SK-N-SH (cell line): ENCODE measurements around the gene PARD6A. TPM values are rescaled to one million over a fixed set of nuclear protein-coding genes. Genes with fewer than 3 reads are reported as not detected.

Experiments used
- CTCF ChIA-PET: fragments of 300-600, 350-600 bp; formaldehyde crosslinking; extraction: SDS; loops from one replicate; lab custom pipeline; 2021; lab: Yijun Ruan, JAX
- POLR2A ChIA-PET: fragments of 350-600 bp; sonication (Branson Sonifier 250); formaldehyde crosslinking; extraction: SDS; loops from one replicate; lab custom pipeline; 2020; ENCODE audit warnings: antibody characterized with exemption, inconsistent platforms; lab: Yijun Ruan, JAX
- DNase-seq: peaks from one replicate; pipeline ENCODE4 v3.0.0; 2012
- H2AFZ ChIP-seq: fragments of 200-600 bp; sonication (generic); 2 replicates; pipeline ENCODE4 v1.8.1; 2016; ENCODE audit warnings: antibody characterized with exemption, mild to moderate bottlenecking, low read depth
- H3F3A ChIP-seq: fragments of 200-600 bp; sonication (generic); replicated peaks from 2 replicates; pipeline ENCODE3; 2016; ENCODE audit warnings: antibody characterized with exemption, mild to moderate bottlenecking; ENCODE audit not compliant: insufficient read depth
- H3K27ac ChIP-seq, 2 experiments: fragments of 200-500 bp in 1 of 2; fragments of 200-600 bp in 1 of 2; sonication (Bioruptor generic) in 1 of 2; sonication (generic), shearing (Covaris generic) in 1 of 2; 2 replicates each; pipeline versions ENCODE4 v1.5.1 to v1.6.1; 2014 to 2016; ENCODE audit warnings: low read depth in 2 of 2, inconsistent platforms in 1 of 2, low read length in 1 of 2, mild to moderate bottlenecking in 1 of 2, mixed read lengths in 1 of 2
- H3K27me3 ChIP-seq: fragments of 200-600 bp; sonication (generic), shearing (Covaris generic); 2 replicates; pipeline ENCODE4 v1.6.1; 2016; ENCODE audit warnings: mixed run types; ENCODE audit not compliant: insufficient read depth
- H3K36me3 ChIP-seq, 2 experiments: fragments of 200-500 bp in 1 of 2; fragments of 200-600 bp in 1 of 2; sonication (Bioruptor generic) in 1 of 2; sonication (generic) in 1 of 2; replicated peaks in 1 of 2; 2 replicates each; pipeline versions ENCODE3 to v1.5.1; 2014 to 2016; ENCODE audit warnings: low read length in 1 of 2, mild to moderate bottlenecking in 1 of 2; ENCODE audit not compliant: insufficient read depth in 2 of 2, control insufficient read depth in 1 of 2
- H3K4me1 ChIP-seq, 2 experiments: fragments of 200-500 bp in 1 of 2; fragments of 200-600 bp in 1 of 2; sonication (Bioruptor generic) in 1 of 2; sonication (generic), shearing (Covaris generic) in 1 of 2; 2 replicates each; pipeline versions ENCODE4 v1.5.1 to v1.6.1; 2014 to 2016; ENCODE audit warnings: low read depth in 1 of 2, low read length in 1 of 2, mixed run types in 1 of 2; ENCODE audit not compliant: insufficient read depth in 2 of 2, control insufficient read depth in 1 of 2
- H3K4me2 ChIP-seq: fragments of 200-600 bp; sonication (generic), shearing (Covaris generic); 2 replicates; pipeline ENCODE4 v1.6.1; 2017; ENCODE audit warnings: mixed run types
- H3K4me3 ChIP-seq, 2 experiments: fragments of 200-500 bp in 1 of 2; fragments of 200-600 bp in 1 of 2; sonication (Bioruptor generic) in 1 of 2; sonication (generic), shearing (Covaris generic) in 1 of 2; 2 replicates each; pipeline versions ENCODE4 v1.5.1 to v1.8.1; 2014 to 2016; ENCODE audit warnings: low read depth in 2 of 2, inconsistent platforms in 1 of 2, low read length in 1 of 2, mild to moderate bottlenecking in 1 of 2, mixed read lengths in 1 of 2, moderate library complexity in 1 of 2
- H3K79me2 ChIP-seq: fragments of 200-600 bp; sonication (generic); 2 replicates; pipeline ENCODE4 v1.8.1; 2017; ENCODE audit warnings: mild to moderate bottlenecking; ENCODE audit not compliant: insufficient read depth
- H3K9ac ChIP-seq: fragments of 200-600 bp; sonication (generic); 2 replicates; pipeline ENCODE4 v1.6.1; 2017; ENCODE audit warnings: mixed run types
- H3K9me2 ChIP-seq: fragments of 200-600 bp; sonication (generic); 2 replicates; pipeline ENCODE4 v1.6.1; 2017; ENCODE audit warnings: mixed run types
- H3K9me3 ChIP-seq: fragments of 200-600 bp; sonication (generic); 2 replicates; pipeline ENCODE4 v1.6.1; 2017; ENCODE audit warnings: mixed run types, mild to moderate bottlenecking, moderate library complexity
- H4K20me1 ChIP-seq: fragments of 200-600 bp; sonication (generic); 2 replicates; pipeline ENCODE4 v1.6.1; 2017; ENCODE audit warnings: mild to moderate bottlenecking, mixed run types; ENCODE audit not compliant: insufficient read depth
- FOSL2 ChIP-seq: IDR thresholded peaks from 2 replicates; pipeline ENCODE4 v1.4.0; 2012; ENCODE audit warnings: low read depth, mild to moderate bottlenecking, moderate library complexity, borderline replicate concordance
- FOXM1 ChIP-seq: IDR thresholded peaks from 2 replicates; pipeline ENCODE4 v1.4.0; 2012; ENCODE audit warnings: low read depth, mild to moderate bottlenecking
- IRF3 ChIP-seq: fragments of 150-350 bp; IDR thresholded peaks from 2 replicates; pipeline ENCODE4 v1.6.1; 2016; ENCODE audit warnings: mild to moderate bottlenecking, low read depth, low read length
- MXI1 ChIP-seq: IDR thresholded peaks from 2 replicates; pipeline ENCODE4 v1.6.1; 2012; ENCODE audit warnings: mild to moderate bottlenecking, low read depth, low read length, improper control_type of control experiment
- RAD21 ChIP-seq: IDR thresholded peaks from 2 replicates; pipeline ENCODE4 v1.6.1; 2012; ENCODE audit warnings: mild to moderate bottlenecking, low read length
- RCOR1 ChIP-seq: fragments of 150-350 bp; IDR thresholded peaks from 2 replicates; pipeline ENCODE4 v1.6.1; 2017; ENCODE audit warnings: antibody characterized with exemption, low read length
- REST ChIP-seq: IDR thresholded peaks from 2 replicates; pipeline ENCODE4 v1.6.1; 2012; ENCODE audit warnings: mild to moderate bottlenecking, low read depth, low read length, moderate library complexity
- SIN3A ChIP-seq: IDR thresholded peaks from 2 replicates; pipeline ENCODE4 v1.6.1; 2012; ENCODE audit warnings: low read depth, mild to moderate bottlenecking, low read length, moderate library complexity, borderline replicate concordance
- SMC3 ChIP-seq: IDR thresholded peaks from 2 replicates; pipeline ENCODE4 v1.6.1; 2012; ENCODE audit warnings: low read depth, low read length, improper control_type of control experiment
- TAF1 ChIP-seq: IDR thresholded peaks from 2 replicates; pipeline ENCODE4 v1.6.1; 2012; ENCODE audit warnings: low read depth, mild to moderate bottlenecking, low read length, moderate library complexity, borderline replicate concordance
- YY1 ChIP-seq: IDR thresholded peaks from 2 replicates; pipeline ENCODE4 v1.4.0; 2012; ENCODE audit warnings: low read depth, mild to moderate bottlenecking
- WGBS: methylation state at CpG from one replicate; pipeline ENCODE4 v1.1.6; 2017; ENCODE audit warnings: low lambda C conversion rate; 5-methylcytosine and 5-hydroxymethylcytosine counted together
- polyA plus RNA-seq, 3 experiments: library from polyadenylated mRNA; depleted of rRNA; stranded (reverse); fragments of >200 nt; gene quantifications; 2 replicates each; pipeline ENCODE4 v1.2.3, GENCODE V29; 2012
- TF ChIP-seq, protein P1 (sequence below): IDR thresholded peaks from 2 replicates; pipeline ENCODE4; 2012
- TF ChIP-seq, protein P2 (sequence below): IDR thresholded peaks from 2 replicates; pipeline ENCODE4 v1.4.0; 2012; ENCODE audit warnings: low read depth, borderline replicate concordance
- TF ChIP-seq, protein P3 (sequence below): IDR thresholded peaks from 2 replicates; pipeline ENCODE4 v1.4.0; 2012; ENCODE audit warnings: low read depth

Gene PARD6A
- polyA plus RNA-seq, 1 of the 3 experiments (the other 2 are of a cell fraction): 9.0 TPM

DNA sequence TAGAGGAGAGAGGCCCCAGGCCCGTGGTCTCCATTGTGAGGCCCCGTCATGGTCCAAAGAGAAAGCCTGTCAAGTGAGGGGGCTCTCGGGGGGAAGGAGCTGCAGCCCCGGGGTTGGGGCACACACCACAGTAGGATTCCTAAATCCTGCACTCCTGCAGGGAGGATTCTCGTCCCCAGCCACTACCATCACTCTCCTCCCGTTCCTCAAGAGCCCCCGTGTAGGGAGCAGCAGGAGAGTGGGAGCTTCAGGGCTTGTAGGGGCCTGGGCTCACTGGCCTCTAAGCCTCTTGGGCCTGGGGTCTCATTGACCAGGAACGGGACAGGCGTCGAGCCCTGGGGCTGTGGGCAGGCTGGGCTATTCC lies 6.7 kb downstream of the PARD6A start:
- Histone ChIP-seq H4K20me1 (no peaks in the 10 kb centered on the region), H3F3A (peaks cover 14% of the 10 kb centered on the region), H3K27me3 (no peaks in the 10 kb centered on the region), H3K27ac (peak overlapping the region; percentile 56 to 86; a peak in 3 of 4 replicates), H3K9me3 (no peaks in the 10 kb centered on the region), H3K79me2 (peaks cover 3% of the 10 kb centered on the region; the same call in 1 of the 2 replicates), H3K4me1 (peaks cover 10 to 27% of the 10 kb centered on the region in 2 experiments; a peak in 2 of 4 replicates), H3K4me2 (peak overlapping the region; percentile 99), H3K9ac (no peak overlapping the region), H2AFZ (peak overlapping the region; percentile 94), H3K36me3 (peaks cover 0 to 13% of the 10 kb centered on the region in 2 experiments), H3K9me2 (no peaks in the 10 kb centered on the region), H3K4me3 (peak overlapping the region; percentile 67 to 73; a peak in 3 of 4 replicates)
- 55% methylated on average over 8 of the region's 10 CpGs for WGBS
- TF ChIP-seq, protein P1, sequence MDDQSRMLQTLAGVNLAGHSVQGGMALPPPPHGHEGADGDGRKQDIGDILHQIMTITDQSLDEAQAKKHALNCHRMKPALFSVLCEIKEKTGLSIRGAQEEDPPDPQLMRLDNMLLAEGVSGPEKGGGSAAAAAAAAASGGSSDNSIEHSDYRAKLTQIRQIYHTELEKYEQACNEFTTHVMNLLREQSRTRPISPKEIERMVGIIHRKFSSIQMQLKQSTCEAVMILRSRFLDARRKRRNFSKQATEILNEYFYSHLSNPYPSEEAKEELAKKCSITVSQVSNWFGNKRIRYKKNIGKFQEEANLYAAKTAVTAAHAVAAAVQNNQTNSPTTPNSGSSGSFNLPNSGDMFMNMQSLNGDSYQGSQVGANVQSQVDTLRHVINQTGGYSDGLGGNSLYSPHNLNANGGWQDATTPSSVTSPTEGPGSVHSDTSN: no peak
- no peak for TF ChIP-seq IRF3
- TF ChIP-seq, protein P2, sequence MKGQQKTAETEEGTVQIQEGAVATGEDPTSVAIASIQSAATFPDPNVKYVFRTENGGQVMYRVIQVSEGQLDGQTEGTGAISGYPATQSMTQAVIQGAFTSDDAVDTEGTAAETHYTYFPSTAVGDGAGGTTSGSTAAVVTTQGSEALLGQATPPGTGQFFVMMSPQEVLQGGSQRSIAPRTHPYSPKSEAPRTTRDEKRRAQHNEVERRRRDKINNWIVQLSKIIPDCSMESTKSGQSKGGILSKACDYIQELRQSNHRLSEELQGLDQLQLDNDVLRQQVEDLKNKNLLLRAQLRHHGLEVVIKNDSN: no peak
- TF ChIP-seq SMC3: no peak
- no peak for DNase-seq
- POLR2A ChIA-PET: interaction anchor here (1.0 to 2.4 kb wide), 3 partner anchors 105 to 179 kb away, joined by 3 to 11 read pairs (median 4); partner anchors contain the start of genes CTCF and RIPOR1
- CTCF ChIA-PET: interaction anchor here (0.6 to 18.3 kb wide), 31 partner anchors 9 to 374 kb away, joined by 3 to 246 read pairs (median 5); partner anchors contain the start of genes ATP6V0D1, CARMIL2, CTCF and RIPOR1

DNA sequence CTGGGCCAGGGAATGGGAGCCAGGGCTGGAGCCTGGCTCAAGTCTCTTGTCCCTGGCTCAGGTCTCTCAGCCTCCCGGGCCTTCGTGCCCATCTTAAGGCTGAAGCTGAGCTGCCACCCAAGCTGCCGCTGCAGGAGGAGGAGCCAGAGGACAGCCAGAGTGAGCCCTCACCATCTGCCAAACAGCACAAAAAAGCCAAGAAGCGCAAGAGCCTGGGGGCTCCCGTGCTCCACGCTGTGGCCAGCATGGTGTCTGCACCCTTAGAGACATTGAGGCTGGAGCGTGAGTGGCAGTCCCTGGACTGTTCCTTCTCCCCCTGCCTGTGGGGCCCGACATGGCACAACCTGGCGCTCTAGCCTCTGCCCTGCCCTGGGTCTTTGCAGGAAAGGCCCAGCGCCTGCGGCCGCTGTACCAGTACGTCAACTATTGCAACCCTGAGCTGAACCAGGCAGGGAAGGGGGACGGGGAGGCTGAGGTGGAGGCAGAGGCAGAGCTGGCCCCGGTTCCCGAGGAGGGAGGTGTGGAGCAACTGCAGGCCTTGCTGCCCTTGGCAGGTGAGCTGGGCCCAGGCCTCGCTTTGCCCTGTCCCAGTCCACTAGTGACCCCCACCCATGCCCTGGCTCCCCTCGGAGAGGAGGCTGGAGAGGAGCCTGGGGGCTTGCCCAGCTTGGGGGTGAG lies 7.2 kb downstream of the PARD6A start:
- Histone ChIP-seq H3K27me3 (no peaks in the 10 kb centered on the region), H3K9me3 (no peaks in the 10 kb centered on the region), H3F3A (peaks cover 14% of the 10 kb centered on the region), H3K9me2 (no peaks in the 10 kb centered on the region), H4K20me1 (no peaks in the 10 kb centered on the region), H3K9ac (no peak overlapping the region), H3K79me2 (peaks cover 3% of the 10 kb centered on the region; the same call in 1 of the 2 replicates), H3K27ac (peak overlapping the region; percentile 56 to 86; a peak in 3 of 4 replicates), H3K36me3 (peaks cover 0 to 8% of the 10 kb centered on the region in 2 experiments), H2AFZ (no peak overlapping the region), H3K4me1 (peaks cover 12 to 31% of the 10 kb centered on the region in 2 experiments; a peak in 2 of 4 replicates), H3K4me3 (peak overlapping the region; percentile 19 to 67; a peak in 2 of 4 replicates), H3K4me2 (peak overlapping the region; percentile 99)
- ChIA-PET POLR2A (interaction anchor here (0.6 to 2.4 kb wide), 3 partner anchors 8 to 105 kb away, joined by 3 to 11 read pairs (median 4); partner anchors contain the start of genes ACD and CTCF), CTCF (interaction anchor here (0.6 to 18.3 kb wide), 42 partner anchors 9 to 373 kb away, joined by 3 to 246 read pairs (median 4); partner anchors contain the start of genes ATP6V0D1, CARMIL2, CTCF and RIPOR1)
- 35% methylated on average over 9 of the region's 18 CpGs for WGBS
- DNase-seq: peak; percentile 95
- peak; percentile 74 for TF ChIP-seq RAD21
- TF ChIP-seq IRF3: no peak
- TF ChIP-seq, protein P3, sequence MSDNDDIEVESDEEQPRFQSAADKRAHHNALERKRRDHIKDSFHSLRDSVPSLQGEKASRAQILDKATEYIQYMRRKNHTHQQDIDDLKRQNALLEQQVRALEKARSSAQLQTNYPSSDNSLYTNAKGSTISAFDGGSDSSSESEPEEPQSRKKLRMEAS: 0 out of 2 replicates have a peak, but pooled peaks have one; percentile 75
- TF ChIP-seq TAF1: no peak
- no peak for TF ChIP-seq REST
- TF ChIP-seq RCOR1: no peak
- TF ChIP-seq, protein P2: no peak
- TF ChIP-seq FOXM1: no peak
- peak; percentile 70 for TF ChIP-seq MXI1
- no peak for TF ChIP-seq YY1
- TF ChIP-seq SIN3A: peak; percentile 79; the same call in 1 of the 2 replicates
- no peak for TF ChIP-seq FOSL2
